ENCODE measurements around the gene PRPF39. TPM values are rescaled to one million over a fixed set of nuclear protein-coding genes. Genes with fewer than 3 reads are reported as not detected.

Gene PRPF39
- total and polyA plus RNA-seq, 2 of the 4 experiments (the other 2 are of a cell fraction) = 18.1 to 29.6 TPM

DNA sequence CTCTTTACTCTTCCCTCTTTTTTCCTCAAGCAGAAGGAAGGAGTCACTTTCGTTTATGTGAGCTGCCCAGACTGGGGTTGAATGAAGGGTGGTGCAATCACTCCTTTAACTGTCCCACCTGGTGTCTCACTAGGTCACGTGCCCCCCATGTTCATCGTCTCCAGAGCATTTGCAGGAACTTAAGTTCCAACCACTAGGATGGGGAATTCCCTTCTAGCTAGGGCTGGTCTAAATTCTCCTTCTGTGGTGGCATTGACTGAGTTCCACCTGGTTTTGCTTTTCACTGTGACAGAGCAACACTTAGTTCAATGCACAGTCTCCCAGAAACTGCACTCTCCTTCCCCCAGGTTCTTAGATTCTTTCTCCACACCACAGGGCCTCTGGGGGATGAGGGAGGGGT, 61.3 kb downstream of the PRPF39 start:
- H4K91ac ChIP-seq (ENCODE audit: insufficient read depth, low read depth, low read length) = no peak overlapping the region
- H3K23ac ChIP-seq (ENCODE audit: low read depth, low read length) = no peak overlapping the region
- H3K4ac ChIP-seq (ENCODE audit: low read depth, low read length) = no peak overlapping the region
- H2AFZ ChIP-seq (replicated peaks; ENCODE audit: low read length, poor library complexity) = no peak overlapping the region
- no peak overlapping the region for H3K14ac ChIP-seq (replicated peaks; ENCODE audit: low read depth, low read length)
- intact Hi-C loops (cut with micrococcal nuclease) (no loop called here), in situ Hi-C loops (cut with MboI; ENCODE audit: low sequenced_read_pairs) (no loop called here), dilution Hi-C loops (cut with HindIII; ENCODE audit: low sequenced_read_pairs, unreplicated experiment) (no loop called here)
- H3K9ac ChIP-seq (ENCODE audit: low read depth, low read length) = no peak overlapping the region
- no peak overlapping the region for H3K4me3 ChIP-seq (ENCODE audit: insufficient read depth, low read depth, low read length)
- WGBS, 2 experiments (ENCODE audit: extremely low coverage in 2 of 2, insufficient read length in 1 of 2) = no CpG with 5 or more reads among the region's 3 CpGs
- no peaks in the 10 kb centered on the region for H4K20me1 ChIP-seq (ENCODE audit: insufficient read depth, low read length)
- no peak overlapping the region for H3K56ac ChIP-seq (ENCODE audit: extremely low read depth, insufficient read depth, low read length)
- no peak overlapping the region for H2AK5ac ChIP-seq (ENCODE audit: low read depth, low read length)
- no peak overlapping the region for H3K27ac ChIP-seq (ENCODE audit: insufficient read depth, low read length)
- DNase-seq = no peak
- no peak overlapping the region for H4K8ac ChIP-seq (ENCODE audit: low read depth in 2 of 2, low read length in 2 of 2)
- peaks cover 8% of the 10 kb centered on the region for H3K9me1 ChIP-seq (ENCODE audit: insufficient read depth, low read length)
- no peak overlapping the region for H3K4me2 ChIP-seq (ENCODE audit: low read depth, low read length)
- H3K36me3 ChIP-seq (ENCODE audit: control insufficient read depth, insufficient read depth, low read length) = no peaks in the 10 kb centered on the region
- ChIA-PET CTCF (no interaction called here), POLR2A (ENCODE audit: unreplicated experiment) (no interaction called here)
- H3K27me3 ChIP-seq (ENCODE audit: control insufficient read depth, insufficient read depth, low read length) = no peaks in the 10 kb centered on the region
- no peaks in the 10 kb centered on the region for H3K4me1 ChIP-seq (ENCODE audit: control insufficient read depth, insufficient read depth, low read length)
- H2BK15ac ChIP-seq (ENCODE audit: low read depth, low read length) = no peak overlapping the region
- H2BK120ac ChIP-seq (ENCODE audit: low read depth, low read length) = no peak overlapping the region
- TF ChIP-seq FOS (IDR thresholded peaks at IDR 0.05; ENCODE audit: low read depth, low read length) = no peak
- TF ChIP-seq POLR2A (IDR thresholded peaks at IDR 0.05; ENCODE audit: low read depth, low read length) = no peak
- no peak for TF ChIP-seq CHD1 (IDR thresholded peaks at IDR 0.05; ENCODE audit: low read depth, low read length)
- no peak for TF ChIP-seq RAD21 (IDR thresholded peaks at IDR 0.05; ENCODE audit: low read length)
- TF ChIP-seq BHLHE40 (IDR thresholded peaks at IDR 0.05; ENCODE audit: low read depth, low read length) = no peak
- no peak overlapping the region for H2AK9ac ChIP-seq (replicated peaks; ENCODE audit: low read depth, low read length, poor library complexity)
- H3K79me1 ChIP-seq (ENCODE audit: low read depth in 1 of 2, low read length in 2 of 2) = peaks cover 8 to 11% of the 10 kb centered on the region in 2 experiments; a peak in 3 of 4 replicates
- H4K5ac ChIP-seq (ENCODE audit: low read depth, low read length) = no peak overlapping the region
- H3K9me3 ChIP-seq (ENCODE audit: control insufficient read depth, insufficient read depth, low read length) = no peaks in the 10 kb centered on the region
- BruUV-seq (replicated peaks) = no TSS peak
- no peak overlapping the region for H3K18ac ChIP-seq (ENCODE audit: low read depth, low read length)
- H2BK5ac ChIP-seq (ENCODE audit: low read depth, low read length, poor library complexity, severe bottlenecking) = no peak overlapping the region
- no peak overlapping the region for H2BK20ac ChIP-seq (ENCODE audit: low read depth, low read length)
- no peak for ATAC-seq (ENCODE audit: low read depth)
